ENCODE results near the gene RNF224.

- TF ChIP-seq EGR1 (IDR thresholded peaks at IDR 0.05; ENCODE audit: low read depth in 2 of 2) (no peak), FOXA1 (IDR thresholded peaks at IDR 0.05) (no peak), SP1 (IDR thresholded peaks at IDR 0.05) (no peak)
Observed at GRCh38 chr9:137191245-137191644, 36.1 kb upstream of the RNF224 start.
